Esophagus muscularis mucosa (tissue), 4 donors: ENCODE measurements around the gene NBPF26.
"Not testable (repeated sequence)": the region's sequence is repeated elsewhere in the genome, so short reads cannot be mapped to it uniquely, and the experiment has no call there.

Source experiments
- EP300 ChIP-seq: sonication (generic); formaldehyde crosslinking; IDR thresholded peaks from one replicate; pipeline ENCODE4 v1.6.1; 2017; ENCODE audit warnings: antibody characterized with exemption
- POLR2A ChIP-seq: fragments of 450-650 bp; IDR thresholded peaks from one replicate; pipeline ENCODE4 v1.6.1; 2017; ENCODE audit warnings: antibody characterized with exemption, moderate library complexity, mild to moderate bottlenecking, low read depth
- POLR2AphosphoS5 ChIP-seq, 2 donors: sonication (generic); formaldehyde crosslinking; IDR thresholded peaks; one replicate each; pipeline ENCODE4 v1.6.1; 2017; ENCODE audit warnings: antibody characterized with exemption in 2 of 2
- TF ChIP-seq, protein P1 (sequence below), 3 experiments: fragments of 200-600 bp in 2 of 3; fragments of 450-650 bp in 1 of 3; sonication (generic) in 2 of 3; IDR thresholded peaks; one replicate each; pipeline ENCODE4 v1.5.1; 2017 to 2019; ENCODE audit warnings: antibody characterized with exemption in 3 of 3, mild to moderate bottlenecking in 2 of 3, moderate library complexity in 1 of 3

DNA sequence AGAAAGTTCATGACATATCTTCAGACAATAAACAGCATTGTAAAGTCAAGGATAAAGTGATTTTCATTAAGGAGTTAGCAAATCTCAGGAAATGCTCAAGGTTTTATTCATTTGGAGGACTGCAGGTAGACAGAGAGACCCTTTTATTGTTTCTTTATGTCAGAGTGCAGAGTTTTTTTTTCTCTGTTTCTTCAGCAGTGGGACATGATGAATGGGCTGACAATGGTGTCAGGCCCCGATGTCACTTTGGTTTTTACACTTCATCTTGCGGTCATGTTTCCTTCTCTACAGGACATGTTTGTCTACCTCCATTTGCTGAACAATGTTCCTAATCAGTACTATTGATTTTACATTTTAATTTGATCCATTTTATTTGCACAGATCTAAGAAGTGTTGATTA is 134.4 kb downstream of the NBPF26 start:
- TF ChIP-seq, protein P1, sequence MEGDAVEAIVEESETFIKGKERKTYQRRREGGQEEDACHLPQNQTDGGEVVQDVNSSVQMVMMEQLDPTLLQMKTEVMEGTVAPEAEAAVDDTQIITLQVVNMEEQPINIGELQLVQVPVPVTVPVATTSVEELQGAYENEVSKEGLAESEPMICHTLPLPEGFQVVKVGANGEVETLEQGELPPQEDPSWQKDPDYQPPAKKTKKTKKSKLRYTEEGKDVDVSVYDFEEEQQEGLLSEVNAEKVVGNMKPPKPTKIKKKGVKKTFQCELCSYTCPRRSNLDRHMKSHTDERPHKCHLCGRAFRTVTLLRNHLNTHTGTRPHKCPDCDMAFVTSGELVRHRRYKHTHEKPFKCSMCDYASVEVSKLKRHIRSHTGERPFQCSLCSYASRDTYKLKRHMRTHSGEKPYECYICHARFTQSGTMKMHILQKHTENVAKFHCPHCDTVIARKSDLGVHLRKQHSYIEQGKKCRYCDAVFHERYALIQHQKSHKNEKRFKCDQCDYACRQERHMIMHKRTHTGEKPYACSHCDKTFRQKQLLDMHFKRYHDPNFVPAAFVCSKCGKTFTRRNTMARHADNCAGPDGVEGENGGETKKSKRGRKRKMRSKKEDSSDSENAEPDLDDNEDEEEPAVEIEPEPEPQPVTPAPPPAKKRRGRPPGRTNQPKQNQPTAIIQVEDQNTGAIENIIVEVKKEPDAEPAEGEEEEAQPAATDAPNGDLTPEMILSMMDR (IDR thresholded peaks at IDR 0.05) = not testable (repeated sequence)
- TF ChIP-seq POLR2A; POLR2AphosphoS5 (IDR thresholded peaks at IDR 0.05); EP300: not testable (repeated sequence)
